Body of pancreas (tissue), 4 donors: ENCODE measurements around the gene PLA2G4E.

ENCODE experiments used
- CTCF ChIP-seq, 7 experiments: fragments of 450-650 bp in 4 of 7; fragments of 200-600 bp in 3 of 7; sonication (generic) in 3 of 7; IDR thresholded peaks; one replicate each; pipeline ENCODE4 v1.5.1; 2016 to 2019; ENCODE audit warnings: antibody characterized with exemption in 7 of 7
- POLR2A ChIP-seq, 3 donors: fragments of 450-650 bp; IDR thresholded peaks; one replicate each; pipeline ENCODE4 v1.6.1; 2016; ENCODE audit warnings: antibody characterized with exemption in 3 of 3, mild to moderate bottlenecking in 2 of 3

GRCh38 chr15:41983621-41984571, 36.9 kb downstream of the PLA2G4E start:
- TF ChIP-seq CTCF (IDR thresholded peaks at IDR 0.05) (no peak), POLR2A (IDR thresholded peaks at IDR 0.05) (no peak)
